Islet of Langerhans (tissue), 1 donor: ENCODE data around the gene CDH26.

Experiments used
- FAIRE-seq: peaks from one replicate; lab custom pipeline; 2011; peaks lifted over from hg19 to GRCh38; lab: Jason Lieb, UNC

Gene CDH26

DNA sequence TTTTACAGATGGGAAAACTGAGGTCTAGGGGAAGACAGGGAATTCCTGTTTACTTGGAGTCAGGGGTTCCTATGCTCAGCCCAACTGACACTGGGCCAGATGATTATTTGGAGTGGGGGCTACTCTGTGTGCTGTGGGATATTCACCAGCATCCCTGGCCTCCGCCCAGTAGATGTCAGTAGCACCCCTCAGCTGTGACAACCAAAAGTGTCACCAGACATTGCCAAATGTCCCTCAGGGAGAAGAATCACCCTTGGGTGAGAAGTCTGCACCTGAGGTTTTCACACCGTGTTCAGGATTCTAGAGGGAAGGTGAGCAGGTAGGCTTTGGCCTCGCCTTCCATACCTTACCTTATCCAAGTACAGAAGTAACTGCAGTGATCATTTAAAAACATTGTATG, 27.6 kb downstream of the CDH26 start:
- FAIRE-seq: no peak

- no peak for FAIRE-seq
These were observed 28.9 kb downstream of the CDH26 start for GRCh38 chr20:59987135-59987534.

- FAIRE-seq: peak; percentile 84
These were observed 29.9 kb downstream of the CDH26 start for GRCh38 chr20:59988141-59988540.

DNA sequence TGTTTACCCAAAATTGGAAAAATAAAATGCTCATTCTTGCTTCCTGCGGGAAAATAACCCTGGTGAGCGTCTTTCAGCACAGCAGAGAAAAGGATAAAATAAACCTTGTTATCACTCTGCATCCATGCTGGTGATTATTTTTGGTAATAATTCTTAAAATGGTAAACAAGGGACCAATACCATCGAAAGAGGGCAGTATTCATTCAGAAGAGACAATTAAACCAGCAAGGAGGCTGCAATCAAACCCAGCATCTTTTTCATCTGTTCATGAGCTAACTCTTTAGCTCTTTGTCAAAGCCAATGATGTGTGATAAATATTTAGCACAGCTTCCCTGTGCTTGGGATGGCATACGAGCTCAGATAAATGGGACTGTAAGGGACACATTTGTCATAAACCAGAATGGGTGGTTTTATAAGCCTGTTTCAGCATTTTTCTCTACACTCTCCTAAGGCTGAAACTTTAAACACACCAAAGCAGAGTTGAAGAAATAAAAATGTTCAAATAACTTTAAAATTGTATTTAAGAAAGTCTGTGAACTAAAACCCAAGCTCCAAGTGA, 34.4 kb downstream of the CDH26 start:
- FAIRE-seq: no peak

GRCh38 chr20:59993736-59994430, 35.7 kb downstream of the CDH26 start:
- FAIRE-seq: no peak

DNA sequence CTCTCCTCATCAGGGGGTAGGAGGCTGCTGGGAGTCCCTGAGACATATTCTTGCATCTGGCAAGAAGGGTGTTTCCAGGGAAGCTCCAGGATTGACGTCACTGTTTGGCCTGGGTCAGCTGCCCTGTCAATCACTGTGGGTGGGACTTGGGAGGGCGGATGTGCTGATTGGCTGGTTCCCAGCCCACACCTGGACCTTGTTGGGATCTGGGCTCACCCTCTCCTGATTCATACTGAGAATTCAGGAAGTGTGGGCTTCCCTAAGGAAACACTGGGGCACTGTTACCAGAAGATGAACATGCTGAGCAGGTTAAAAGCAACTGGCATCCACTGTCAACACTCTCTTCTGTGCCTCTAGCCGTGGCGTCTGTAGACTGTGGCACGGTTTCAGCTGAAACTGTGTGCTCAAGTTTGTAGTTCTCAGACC, 36.5 kb downstream of the CDH26 start:
- no peak for FAIRE-seq

GRCh38 chr20:59996108-59996507, 37.9 kb downstream of the CDH26 start:
- FAIRE-seq: no peak

GRCh38 chr20:59997896-59998295, 39.7 kb downstream of the CDH26 start:
- no peak for FAIRE-seq

- no peak for FAIRE-seq
These were observed 41.3 kb downstream of the CDH26 start for GRCh38 chr20:59999502-59999901.

DNA sequence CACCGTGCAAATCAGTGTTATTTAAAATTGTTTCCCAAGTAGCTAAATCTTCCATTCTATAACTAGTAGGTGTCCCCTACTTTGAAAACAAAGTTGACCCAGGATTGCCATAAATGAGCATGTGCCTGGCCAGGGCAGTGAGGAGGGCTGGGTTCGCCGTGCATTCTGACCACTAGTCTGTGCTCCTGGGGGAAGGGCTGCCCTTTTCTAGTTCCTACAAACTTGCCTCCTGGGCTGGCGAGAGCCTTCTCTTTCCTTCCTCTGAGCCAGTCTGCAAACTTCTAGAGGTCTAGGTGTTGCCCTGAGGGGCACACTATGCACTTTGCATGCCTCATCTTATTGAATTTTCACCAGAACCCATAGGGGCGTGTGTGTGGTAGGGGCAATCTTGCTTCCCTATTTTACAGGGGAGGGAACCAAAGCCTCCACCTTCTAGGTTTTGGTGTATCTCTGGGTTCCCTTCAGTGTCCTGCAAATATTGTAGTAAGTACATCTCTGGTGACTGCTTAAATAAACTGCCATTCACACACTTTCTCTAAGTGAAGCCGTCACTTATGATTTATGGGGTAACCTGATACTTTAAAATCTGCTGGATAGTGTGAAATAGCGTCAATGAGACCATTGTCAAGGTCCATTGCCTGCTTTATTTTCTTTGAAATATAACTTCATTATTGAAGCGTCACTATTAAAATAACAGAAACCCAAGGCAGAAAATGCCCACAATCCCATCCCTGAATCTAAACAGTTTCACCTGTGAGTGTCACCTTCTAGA, 42.2 kb downstream of the CDH26 start:
- no peak for FAIRE-seq

GRCh38 chr20:60001108-60001507, 42.9 kb downstream of the CDH26 start:
- FAIRE-seq: no peak

DNA sequence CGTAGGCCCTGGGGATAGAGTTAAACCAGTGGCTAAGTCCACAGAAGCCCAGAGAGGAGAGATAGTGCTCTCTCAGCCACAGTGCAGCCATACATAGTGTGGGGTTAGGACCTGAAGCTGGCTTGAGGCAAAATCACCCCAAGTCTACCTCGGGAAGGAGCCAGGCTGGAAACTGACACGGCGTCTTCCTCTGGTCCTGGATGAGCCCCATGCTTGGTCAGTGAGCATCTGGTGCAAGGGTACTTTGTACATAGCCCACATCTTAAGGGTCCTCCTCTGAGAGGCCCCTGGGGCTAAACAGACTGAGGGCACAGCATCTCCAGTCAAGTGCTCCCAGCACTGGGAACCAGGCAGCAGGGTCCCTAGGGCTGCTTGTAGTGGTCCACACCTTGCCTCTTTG, 45.6 kb downstream of the CDH26 start:
- FAIRE-seq: no peak

GRCh38 chr20:60006261-60006660, 48.0 kb downstream of the CDH26 start:
- FAIRE-seq: no peak

- no peak for FAIRE-seq
These were observed 49.2 kb downstream of the CDH26 start for GRCh38 chr20:60007464-60007863.

GRCh38 chr20:60008130-60008808, 50.0 kb downstream of the CDH26 start:
- no peak for FAIRE-seq

DNA sequence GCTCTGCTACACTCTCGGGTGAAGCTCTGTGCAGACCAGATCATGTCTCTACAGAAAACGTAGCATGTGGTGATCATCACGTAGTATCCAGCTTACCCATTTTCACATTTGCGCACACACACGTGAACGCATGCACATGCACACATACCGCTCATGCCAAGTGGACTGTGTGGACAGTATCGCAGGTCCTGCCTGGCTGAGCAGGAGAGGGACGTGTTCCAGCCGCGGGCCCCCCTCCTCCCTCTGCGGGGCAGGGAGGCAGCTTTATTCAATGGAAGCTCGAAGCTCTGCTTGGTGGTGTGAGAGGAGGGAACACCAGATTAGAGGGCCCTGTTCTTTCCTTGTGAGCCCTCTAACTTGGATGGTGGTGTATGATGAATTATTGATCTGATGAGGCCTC, 51.1 kb downstream of the CDH26 start:
- no peak for FAIRE-seq

DNA sequence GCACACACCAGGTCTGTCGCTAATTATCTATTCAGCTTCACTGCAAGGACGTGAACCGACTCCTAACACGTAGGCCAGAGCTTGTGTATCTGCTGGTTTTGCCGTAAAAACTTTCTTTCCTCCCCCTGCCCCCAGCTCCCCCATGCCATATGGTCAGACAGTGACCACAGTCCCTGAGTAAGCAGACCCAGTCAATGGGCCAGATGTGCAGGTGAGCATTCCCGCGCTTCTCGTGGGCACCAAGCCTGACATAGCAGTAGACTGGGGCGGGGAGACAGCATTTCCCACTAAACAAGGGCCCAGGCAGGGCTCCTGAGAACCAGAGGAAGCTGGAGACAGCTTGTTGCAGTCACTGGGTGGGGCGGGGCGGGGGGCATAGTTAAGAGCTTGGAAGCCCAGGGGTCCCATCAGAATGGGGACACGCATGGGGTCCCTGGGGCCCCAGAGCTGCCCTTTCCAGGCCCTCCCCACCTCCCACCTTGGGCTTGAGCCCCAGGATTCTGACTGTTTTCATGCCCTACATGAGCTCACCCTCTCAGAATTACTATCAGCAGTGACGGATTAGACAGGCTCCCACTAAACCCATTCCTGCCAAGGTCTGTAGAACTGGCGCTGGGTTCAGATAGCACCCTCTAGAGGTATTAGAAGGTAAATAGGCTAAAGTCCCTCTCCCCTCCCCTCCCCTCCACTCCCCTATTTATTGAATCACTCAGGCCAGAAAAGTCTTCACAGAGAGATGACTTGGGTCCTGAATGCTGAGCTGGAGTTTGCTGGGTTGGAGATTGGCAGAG, 51.8 kb downstream of the CDH26 start:
- no peak for FAIRE-seq

DNA sequence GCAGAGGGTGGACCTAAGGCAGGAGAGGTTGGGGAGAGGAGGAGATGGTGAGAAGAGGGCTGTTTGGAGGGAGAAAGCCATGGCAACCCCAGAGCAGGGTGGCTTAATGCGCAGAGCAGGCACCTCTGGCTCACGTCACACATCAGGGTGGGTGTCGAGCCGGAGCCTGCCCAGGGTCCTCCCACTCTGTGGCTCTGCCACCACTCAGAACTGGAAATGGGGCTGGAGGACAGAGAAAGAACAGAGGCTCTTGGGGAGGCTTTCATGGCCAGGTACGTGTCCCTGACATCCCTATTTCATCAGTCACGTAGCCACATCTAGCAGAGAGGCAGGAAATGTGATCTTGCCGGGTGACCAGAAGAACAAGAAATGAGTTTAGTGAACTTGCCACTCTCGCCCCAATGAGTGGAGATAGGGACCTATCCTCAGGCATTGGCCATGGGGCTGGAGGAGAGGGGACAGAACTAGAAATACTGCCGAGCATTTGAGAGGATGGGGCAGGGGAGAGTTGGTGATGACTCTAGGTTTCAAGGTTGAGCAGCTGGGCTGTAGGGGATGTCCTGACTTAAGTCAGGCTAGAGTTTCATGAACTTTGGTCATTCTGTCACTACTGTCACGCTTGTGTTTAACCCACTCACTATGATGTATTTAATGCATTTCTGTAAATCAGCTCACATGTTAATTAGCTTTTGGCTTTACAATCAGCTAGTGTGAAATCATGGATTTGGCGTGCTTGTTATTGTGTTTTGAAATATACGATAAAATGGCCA, 52.7 kb downstream of the CDH26 start:
- no peak for FAIRE-seq

- FAIRE-seq: no peak
These were observed 53.6 kb downstream of the CDH26 start for GRCh38 chr20:60011512-60012507.
